GM12878 (cell line): ENCODE measurements around the gene TAF11L9. TPM values are rescaled to one million over a fixed set of nuclear protein-coding genes. Genes with fewer than 3 reads are reported as not detected.

Experiments used
- ATAC-seq: fragments of 200-7000 bp; cut with Tn5 transposase; 3 replicates; pipeline ENCODE4 v1.9.1; 2020; ENCODE audit warnings: mild to moderate bottlenecking, moderate library complexity
- BruUV-seq: library from RNA; stranded (reverse); fragments of 400-500 nt; replicated peaks from 2 replicates; lab custom pipeline; 2021; lab: Mats Ljungman, UMichigan
- CTCF ChIA-PET: fragments of 300-600 bp; sonication (Branson Sonifier 250); formaldehyde crosslinking; extraction: SDS; loops from one replicate; lab custom pipeline; 2021; ENCODE audit warnings: inconsistent platforms; lab: Yijun Ruan, JAX
- POLR2A ChIA-PET: fragments of 350-600 bp; formaldehyde crosslinking; extraction: SDS; loops from one replicate; lab custom pipeline; 2021; ENCODE audit warnings: inconsistent platforms; lab: Charles Lee
- RAD21 ChIA-PET: fragments of 300-600 bp; sonication (Branson Sonifier 250); formaldehyde crosslinking; loops from one replicate; lab custom pipeline; 2023; ENCODE audit warnings: antibody characterized with exemption; ENCODE audit not compliant: unreplicated experiment; lab: Charles Lee
- SMC1A ChIA-PET: fragments of 300-600 bp; sonication (Branson Sonifier 250); formaldehyde crosslinking; loops from one replicate; lab custom pipeline; 2023; ENCODE audit not compliant: unreplicated experiment, uncharacterized antibody; lab: Charles Lee
- DNase-seq: peaks from one replicate; pipeline ENCODE4 v3.0.0-alpha.2; 2011; ENCODE audit warnings: low read depth, low spot score
- FAIRE-seq: peaks from 3 replicates; lab custom pipeline; 2011; peaks lifted over from hg19 to GRCh38; lab: Jason Lieb, UNC
- H2AFZ ChIP-seq: 2 replicates; pipeline ENCODE4 v1.6.0; 2011; ENCODE audit warnings: low read depth, low read length, control low read depth; ENCODE audit not compliant: control insufficient read depth
- H3K27ac ChIP-seq: 2 replicates; pipeline ENCODE4 v1.5.1; 2011; ENCODE audit warnings: control low read depth; ENCODE audit not compliant: control insufficient read depth, insufficient read depth
- H3K27me3 ChIP-seq, 2 experiments: replicated peaks in 1 of 2; 2 replicates each; pipeline versions ENCODE4 v1.6.0 to v1.6.1; 2011; ENCODE audit warnings: low read length in 1 of 2; ENCODE audit not compliant: control insufficient read depth in 2 of 2, insufficient read depth in 2 of 2
- H3K36me3 ChIP-seq, 2 experiments: 2 replicates each; pipeline ENCODE4 v1.5.1; 2011; ENCODE audit warnings: low read length in 1 of 2; ENCODE audit not compliant: control insufficient read depth in 2 of 2, insufficient read depth in 2 of 2
- H3K4me1 ChIP-seq: 2 replicates; pipeline ENCODE4 v1.6.1; 2011; ENCODE audit warnings: mild to moderate bottlenecking, low read length, moderate library complexity, mixed read lengths; ENCODE audit not compliant: control insufficient read depth, insufficient read depth
- H3K4me2 ChIP-seq: 2 replicates; pipeline ENCODE4 v1.6.0; 2011; ENCODE audit warnings: control low read depth; ENCODE audit not compliant: control insufficient read depth, insufficient read depth
- H3K4me3 ChIP-seq: fragments of 200-600 bp; sonication (generic); 2 replicates; pipeline ENCODE4 v1.5.1; 2016
- H3K79me2 ChIP-seq: 2 replicates; pipeline ENCODE4 v1.6.0; 2011; ENCODE audit warnings: low read length; ENCODE audit not compliant: control insufficient read depth, insufficient read depth
- H3K9ac ChIP-seq: 2 replicates; pipeline ENCODE4 v1.8.0; 2011; ENCODE audit warnings: low read length, control low read depth, mixed read lengths; ENCODE audit not compliant: control insufficient read depth, insufficient read depth
- H3K9me3 ChIP-seq: replicated peaks from 3 replicates; pipeline ENCODE4 v1.5.1; 2011; ENCODE audit warnings: mild to moderate bottlenecking, low read length; ENCODE audit not compliant: control insufficient read depth, insufficient read depth
- H4K20me1 ChIP-seq: 2 replicates; pipeline ENCODE4 v1.6.0; 2011; ENCODE audit not compliant: control insufficient read depth, insufficient read depth
- EED ChIP-seq: sonication (generic); IDR thresholded peaks from 2 replicates; pipeline ENCODE4 v1.6.1; 2016; ENCODE audit warnings: antibody characterized with exemption, low read depth
- FOXM1 ChIP-seq: IDR thresholded peaks from 2 replicates; pipeline ENCODE4 v1.6.1; 2012; ENCODE audit warnings: low read depth, mild to moderate bottlenecking, inconsistent platforms, low read length, moderate library complexity
- MTA3 ChIP-seq: IDR thresholded peaks from 2 replicates; pipeline ENCODE4 v1.6.1; 2012; ENCODE audit warnings: low read length, inconsistent platforms, borderline replicate concordance
- NFIC ChIP-seq: IDR thresholded peaks from 2 replicates; pipeline ENCODE4 v1.6.1; 2012; ENCODE audit warnings: low read depth, mild to moderate bottlenecking, inconsistent platforms, low read length, moderate library complexity
- NFYA ChIP-seq: IDR thresholded peaks from 2 replicates; pipeline ENCODE4 v1.6.1; 2011; ENCODE audit warnings: low read depth, mild to moderate bottlenecking, low read length, improper control_type of control experiment, borderline replicate concordance
- TARDBP ChIP-seq: IDR thresholded peaks from 2 replicates; pipeline ENCODE4 v1.6.1; 2016; ENCODE audit warnings: borderline replicate concordance
- TCF3 ChIP-seq: IDR thresholded peaks from 2 replicates; pipeline ENCODE4 v1.6.1; 2012; ENCODE audit warnings: low read depth, mild to moderate bottlenecking, low read length, borderline replicate concordance; ENCODE audit not compliant: insufficient read depth
- ZNF217 ChIP-seq: fragments of 450-650 bp; IDR thresholded peaks from 2 replicates; pipeline ENCODE4 v1.6.1; 2017; ENCODE audit warnings: antibody characterized with exemption, mild to moderate bottlenecking
- WGBS: methylation state at CpG from one replicate; pipeline ENCODE4 v1.1.6; 2016; ENCODE audit warnings: low lambda C conversion rate; ENCODE audit not compliant: insufficient replicate concordance, insufficient coverage; ENCODE audit errors: missing lambda C conversion rate; 5-methylcytosine and 5-hydroxymethylcytosine counted together
- in situ Hi-C: fragments of 300-500 bp; cut with MboI; formaldehyde crosslinking; loops from 9 replicates; pipeline ENCODE4 v1.14.3; 2018; ENCODE audit warnings: mixed read lengths
- intact Hi-C: fragments of 100-400 bp; cut with micrococcal nuclease; formaldehyde crosslinking; loops from one replicate; pipeline ENCODE4 v1.14.2; 2022; ENCODE audit not compliant: unreplicated experiment
- polyA plus RNA-seq, 11 experiments: library from polyadenylated mRNA; depleted of rRNA in 4 of 11; unstranded in 6 of 11; stranded (reverse) in 5 of 11; fragments of >200 nt; fragmentation: Nextera tagmentation in 4 of 11; fragmentation: Illumina TruSeq in 1 of 11; extraction: Ambion mirVana in 4 of 11; extraction: Trizol in 1 of 11; gene quantifications; 1 replicate in 1 of 11; 2 replicates in 10 of 11; pipeline versions ENCODE4 v1.2.1 to v1.2.3, GENCODE V29; 2011 to 2016; ENCODE audit warnings: inconsistent platforms in 2 of 11, missing spikeins in 2 of 11, low read depth in 1 of 11
- total RNA-seq, 4 experiments: library from RNA; depleted of rRNA in 3 of 4; stranded (reverse); fragments of >200 nt in 3 of 4; fragmentation: Illumina TruSeq in 1 of 4; extraction: Trizol in 1 of 4; gene quantifications; 2 replicates each; pipeline versions ENCODE4 v1.2.1 to v1.2.3, GENCODE V29; 2013 to 2021
- TF ChIP-seq, protein P1 (sequence below): fragments of 450-650 bp; IDR thresholded peaks from 2 replicates; pipeline ENCODE4 v1.6.1; 2014; ENCODE audit warnings: mild to moderate bottlenecking
- TF ChIP-seq, protein P2 (sequence below): fragments of 450-650 bp; formaldehyde crosslinking; IDR thresholded peaks from 2 replicates; pipeline ENCODE4 v1.5.0; 2022; ENCODE audit warnings: mild to moderate bottlenecking, missing genetic modification characterization
- TF ChIP-seq, protein P3 (sequence below): fragments of 450-650 bp; IDR thresholded peaks from 2 replicates; pipeline ENCODE4 v1.6.1; 2016; ENCODE audit warnings: mild to moderate bottlenecking
- TF ChIP-seq, protein P4 (sequence below): IDR thresholded peaks from 2 replicates; pipeline ENCODE4 v1.6.1; 2012; ENCODE audit warnings: improper control_type of control experiment, low read depth, low read length; ENCODE audit not compliant: insufficient replicate concordance
- TF ChIP-seq, protein P5 (sequence below): IDR thresholded peaks from 2 replicates; pipeline ENCODE4 v1.6.1; 2011; ENCODE audit warnings: borderline replicate concordance, low read depth, mild to moderate bottlenecking, moderate library complexity, mixed read lengths, low read length; ENCODE audit not compliant: insufficient read depth; ENCODE audit errors: extremely low read length

The TAF11L9 gene
- total and polyA plus RNA-seq, 10 of the 15 experiments (the other 5 are each of a cell fraction or from before 2014, with no cell fraction given), result not detected

DNA sequence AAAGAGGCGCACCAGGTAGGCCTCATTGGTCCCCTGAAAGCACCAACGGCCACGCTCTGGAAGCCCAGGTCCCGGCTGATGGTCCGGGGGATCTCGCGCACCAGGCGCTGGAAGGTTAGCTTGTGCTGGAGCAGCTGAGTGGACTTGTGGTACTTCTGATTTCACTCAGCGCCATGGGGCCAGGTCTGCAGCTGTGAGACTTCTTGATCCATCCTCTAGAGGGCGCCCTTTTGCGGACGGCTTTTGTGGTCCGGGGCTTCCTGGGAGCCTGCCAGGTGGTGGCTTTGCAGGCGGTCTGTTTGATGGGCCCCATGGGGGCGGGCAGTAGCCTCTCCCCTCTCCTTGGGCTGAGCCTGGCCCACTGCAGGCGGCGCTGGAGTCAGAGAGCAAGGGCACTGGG, 26.4 kb upstream of the TAF11L9 start:
- Histone ChIP-seq H4K20me1 (no peaks in the 10 kb centered on the region), H3K27me3 (no peaks in the 10 kb centered on the region), H3K4me1 (no peaks in the 10 kb centered on the region), H3K9me3 (no peaks in the 10 kb centered on the region), H3K79me2 (no peaks in the 10 kb centered on the region), H3K4me2 (no peak overlapping the region), H3K36me3 (no peaks in the 10 kb centered on the region), H3K27ac (no peak overlapping the region), H3K4me3 (no peak overlapping the region), H2AFZ (no peak overlapping the region), H3K9ac (no peak overlapping the region)
- SMC1A ChIA-PET, result no interaction called here
- ATAC-seq (no peak), FAIRE-seq (no peak), DNase-seq (no peak)
- in situ Hi-C loops (no loop called here), intact Hi-C loops (no loop called here)
- RAD21 ChIA-PET, result no interaction called here
- 62% methylated on average over 17 of the region's 17 CpGs for WGBS
- CTCF ChIA-PET, result no interaction called here
- no TSS peak for BruUV-seq
- POLR2A ChIA-PET, result no interaction called here
- no peak for TF ChIP-seq NFIC
- TF ChIP-seq, protein P1, sequence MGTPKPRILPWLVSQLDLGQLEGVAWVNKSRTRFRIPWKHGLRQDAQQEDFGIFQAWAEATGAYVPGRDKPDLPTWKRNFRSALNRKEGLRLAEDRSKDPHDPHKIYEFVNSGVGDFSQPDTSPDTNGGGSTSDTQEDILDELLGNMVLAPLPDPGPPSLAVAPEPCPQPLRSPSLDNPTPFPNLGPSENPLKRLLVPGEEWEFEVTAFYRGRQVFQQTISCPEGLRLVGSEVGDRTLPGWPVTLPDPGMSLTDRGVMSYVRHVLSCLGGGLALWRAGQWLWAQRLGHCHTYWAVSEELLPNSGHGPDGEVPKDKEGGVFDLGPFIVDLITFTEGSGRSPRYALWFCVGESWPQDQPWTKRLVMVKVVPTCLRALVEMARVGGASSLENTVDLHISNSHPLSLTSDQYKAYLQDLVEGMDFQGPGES, result no peak
- TF ChIP-seq, protein P2, sequence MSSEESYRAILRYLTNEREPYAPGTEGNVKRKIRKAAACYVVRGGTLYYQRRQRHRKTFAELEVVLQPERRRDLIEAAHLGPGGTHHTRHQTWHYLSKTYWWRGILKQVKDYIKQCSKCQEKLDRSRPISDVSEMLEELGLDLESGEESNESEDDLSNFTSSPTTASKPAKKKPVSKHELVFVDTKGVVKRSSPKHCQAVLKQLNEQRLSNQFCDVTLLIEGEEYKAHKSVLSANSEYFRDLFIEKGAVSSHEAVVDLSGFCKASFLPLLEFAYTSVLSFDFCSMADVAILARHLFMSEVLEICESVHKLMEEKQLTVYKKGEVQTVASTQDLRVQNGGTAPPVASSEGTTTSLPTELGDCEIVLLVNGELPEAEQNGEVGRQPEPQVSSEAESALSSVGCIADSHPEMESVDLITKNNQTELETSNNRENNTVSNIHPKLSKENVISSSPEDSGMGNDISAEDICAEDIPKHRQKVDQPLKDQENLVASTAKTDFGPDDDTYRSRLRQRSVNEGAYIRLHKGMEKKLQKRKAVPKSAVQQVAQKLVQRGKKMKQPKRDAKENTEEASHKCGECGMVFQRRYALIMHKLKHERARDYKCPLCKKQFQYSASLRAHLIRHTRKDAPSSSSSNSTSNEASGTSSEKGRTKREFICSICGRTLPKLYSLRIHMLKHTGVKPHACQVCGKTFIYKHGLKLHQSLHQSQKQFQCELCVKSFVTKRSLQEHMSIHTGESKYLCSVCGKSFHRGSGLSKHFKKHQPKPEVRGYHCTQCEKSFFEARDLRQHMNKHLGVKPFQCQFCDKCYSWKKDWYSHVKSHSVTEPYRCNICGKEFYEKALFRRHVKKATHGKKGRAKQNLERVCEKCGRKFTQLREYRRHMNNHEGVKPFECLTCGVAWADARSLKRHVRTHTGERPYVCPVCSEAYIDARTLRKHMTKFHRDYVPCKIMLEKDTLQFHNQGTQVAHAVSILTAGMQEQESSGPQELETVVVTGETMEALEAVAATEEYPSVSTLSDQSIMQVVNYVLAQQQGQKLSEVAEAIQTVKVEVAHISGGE (CRISPR knock-in tag), result no peak
- no peak for TF ChIP-seq EED
- TF ChIP-seq ZNF217, result no peak
- TF ChIP-seq TARDBP, result no peak
- TF ChIP-seq NFYA, result no peak
- TF ChIP-seq, protein P3, sequence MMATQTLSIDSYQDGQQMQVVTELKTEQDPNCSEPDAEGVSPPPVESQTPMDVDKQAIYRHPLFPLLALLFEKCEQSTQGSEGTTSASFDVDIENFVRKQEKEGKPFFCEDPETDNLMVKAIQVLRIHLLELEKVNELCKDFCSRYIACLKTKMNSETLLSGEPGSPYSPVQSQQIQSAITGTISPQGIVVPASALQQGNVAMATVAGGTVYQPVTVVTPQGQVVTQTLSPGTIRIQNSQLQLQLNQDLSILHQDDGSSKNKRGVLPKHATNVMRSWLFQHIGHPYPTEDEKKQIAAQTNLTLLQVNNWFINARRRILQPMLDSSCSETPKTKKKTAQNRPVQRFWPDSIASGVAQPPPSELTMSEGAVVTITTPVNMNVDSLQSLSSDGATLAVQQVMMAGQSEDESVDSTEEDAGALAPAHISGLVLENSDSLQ, result no peak
- TF ChIP-seq, protein P4, sequence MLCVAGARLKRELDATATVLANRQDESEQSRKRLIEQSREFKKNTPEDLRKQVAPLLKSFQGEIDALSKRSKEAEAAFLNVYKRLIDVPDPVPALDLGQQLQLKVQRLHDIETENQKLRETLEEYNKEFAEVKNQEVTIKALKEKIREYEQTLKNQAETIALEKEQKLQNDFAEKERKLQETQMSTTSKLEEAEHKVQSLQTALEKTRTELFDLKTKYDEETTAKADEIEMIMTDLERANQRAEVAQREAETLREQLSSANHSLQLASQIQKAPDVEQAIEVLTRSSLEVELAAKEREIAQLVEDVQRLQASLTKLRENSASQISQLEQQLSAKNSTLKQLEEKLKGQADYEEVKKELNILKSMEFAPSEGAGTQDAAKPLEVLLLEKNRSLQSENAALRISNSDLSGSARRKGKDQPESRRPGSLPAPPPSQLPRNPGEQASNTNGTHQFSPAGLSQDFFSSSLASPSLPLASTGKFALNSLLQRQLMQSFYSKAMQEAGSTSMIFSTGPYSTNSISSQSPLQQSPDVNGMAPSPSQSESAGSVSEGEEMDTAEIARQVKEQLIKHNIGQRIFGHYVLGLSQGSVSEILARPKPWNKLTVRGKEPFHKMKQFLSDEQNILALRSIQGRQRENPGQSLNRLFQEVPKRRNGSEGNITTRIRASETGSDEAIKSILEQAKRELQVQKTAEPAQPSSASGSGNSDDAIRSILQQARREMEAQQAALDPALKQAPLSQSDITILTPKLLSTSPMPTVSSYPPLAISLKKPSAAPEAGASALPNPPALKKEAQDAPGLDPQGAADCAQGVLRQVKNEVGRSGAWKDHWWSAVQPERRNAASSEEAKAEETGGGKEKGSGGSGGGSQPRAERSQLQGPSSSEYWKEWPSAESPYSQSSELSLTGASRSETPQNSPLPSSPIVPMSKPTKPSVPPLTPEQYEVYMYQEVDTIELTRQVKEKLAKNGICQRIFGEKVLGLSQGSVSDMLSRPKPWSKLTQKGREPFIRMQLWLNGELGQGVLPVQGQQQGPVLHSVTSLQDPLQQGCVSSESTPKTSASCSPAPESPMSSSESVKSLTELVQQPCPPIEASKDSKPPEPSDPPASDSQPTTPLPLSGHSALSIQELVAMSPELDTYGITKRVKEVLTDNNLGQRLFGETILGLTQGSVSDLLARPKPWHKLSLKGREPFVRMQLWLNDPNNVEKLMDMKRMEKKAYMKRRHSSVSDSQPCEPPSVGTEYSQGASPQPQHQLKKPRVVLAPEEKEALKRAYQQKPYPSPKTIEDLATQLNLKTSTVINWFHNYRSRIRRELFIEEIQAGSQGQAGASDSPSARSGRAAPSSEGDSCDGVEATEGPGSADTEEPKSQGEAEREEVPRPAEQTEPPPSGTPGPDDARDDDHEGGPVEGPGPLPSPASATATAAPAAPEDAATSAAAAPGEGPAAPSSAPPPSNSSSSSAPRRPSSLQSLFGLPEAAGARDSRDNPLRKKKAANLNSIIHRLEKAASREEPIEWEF, result no peak
- TF ChIP-seq MTA3, result no peak
- TF ChIP-seq TCF3, result no peak
- TF ChIP-seq, protein P5, sequence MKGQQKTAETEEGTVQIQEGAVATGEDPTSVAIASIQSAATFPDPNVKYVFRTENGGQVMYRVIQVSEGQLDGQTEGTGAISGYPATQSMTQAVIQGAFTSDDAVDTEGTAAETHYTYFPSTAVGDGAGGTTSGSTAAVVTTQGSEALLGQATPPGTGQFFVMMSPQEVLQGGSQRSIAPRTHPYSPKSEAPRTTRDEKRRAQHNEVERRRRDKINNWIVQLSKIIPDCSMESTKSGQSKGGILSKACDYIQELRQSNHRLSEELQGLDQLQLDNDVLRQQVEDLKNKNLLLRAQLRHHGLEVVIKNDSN, result no peak
- TF ChIP-seq FOXM1, result no peak
